Epithelial cell of proximal tubule (primary cell): Measurements from ENCODE around the gene TCF3. TPM values are rescaled to one million over a fixed set of nuclear protein-coding genes. Genes with fewer than 3 reads are reported as not detected.
A peak's percentile ranks its signal among the peaks of the same experiment; 100 is the strongest.
"Not testable (repeated sequence)": the region's sequence is repeated elsewhere in the genome, so short reads cannot be mapped to it uniquely, and the experiment has no call there.

Source experiments
- DNase-seq: peaks from one replicate; pipeline ENCODE4 v3.0.0-alpha.2; 2011; ENCODE audit warnings: low read depth
- H3K4me3 ChIP-seq: 2 replicates; pipeline ENCODE4 v1.5.1; 2011; ENCODE audit warnings: low read depth, mild to moderate bottlenecking, low read length
- total RNA-seq: library from RNA; depleted of rRNA; stranded (reverse); fragments of >200 nt; gene quantifications from 2 replicates; pipeline ENCODE4 v1.2.3, GENCODE V29; 2015
- TF ChIP-seq, protein P1 (sequence below): conservative IDR thresholded peaks from 2 replicates; pipeline ENCODE4 v1.5.1; 2012; ENCODE audit warnings: low read depth, mild to moderate bottlenecking, low read length

Gene TCF3
- total RNA-seq = 180 and 197 TPM in 2 replicates

DNA sequence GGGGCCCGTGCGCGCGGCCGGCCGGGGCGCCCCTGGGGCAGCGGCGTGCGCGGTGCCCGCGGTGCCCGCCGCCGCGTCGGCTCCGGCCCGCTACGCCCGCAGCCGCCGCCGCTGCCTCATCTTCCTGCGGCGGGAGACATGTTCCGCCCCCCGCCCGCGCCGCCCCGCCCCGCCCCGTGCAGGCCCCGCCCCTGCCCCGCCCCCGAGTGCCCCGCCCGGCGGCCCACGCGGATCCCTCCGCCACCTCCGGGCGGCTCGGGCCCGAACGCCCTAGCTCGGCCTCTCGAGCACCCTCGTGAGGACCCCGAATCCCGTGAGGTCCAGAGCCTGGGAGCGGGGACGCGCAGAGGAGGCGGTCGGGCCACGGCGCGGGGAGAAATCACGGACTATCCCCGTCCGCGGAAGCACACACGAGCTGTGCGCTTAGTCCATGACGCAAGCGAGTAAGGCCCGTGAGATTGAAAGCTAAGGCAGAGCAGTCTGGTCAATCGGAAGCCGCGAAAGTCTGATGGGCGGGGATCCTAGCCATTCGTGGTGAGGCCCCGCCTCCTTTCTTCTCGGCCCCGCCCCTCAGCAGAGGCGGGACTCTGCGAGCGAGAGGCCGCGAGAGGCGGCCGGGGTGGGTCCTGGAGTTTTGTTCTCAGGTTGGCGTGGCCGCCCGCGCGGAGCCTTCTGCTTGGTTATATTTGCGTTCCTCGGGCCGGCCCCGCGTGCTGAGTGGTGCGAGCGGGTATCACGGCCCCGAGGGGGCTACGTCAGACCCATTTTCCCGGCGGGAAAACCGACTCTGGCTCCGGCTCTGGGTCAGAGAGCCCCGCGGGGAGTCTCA is at the start of gene TCF3:
Gene TCF3, minus strand, starts transcription at position 145 of the 829 bp plus-strand sequence. CDS start 2,367 bp downstream, outside the sequence.
- TF ChIP-seq, protein P1, sequence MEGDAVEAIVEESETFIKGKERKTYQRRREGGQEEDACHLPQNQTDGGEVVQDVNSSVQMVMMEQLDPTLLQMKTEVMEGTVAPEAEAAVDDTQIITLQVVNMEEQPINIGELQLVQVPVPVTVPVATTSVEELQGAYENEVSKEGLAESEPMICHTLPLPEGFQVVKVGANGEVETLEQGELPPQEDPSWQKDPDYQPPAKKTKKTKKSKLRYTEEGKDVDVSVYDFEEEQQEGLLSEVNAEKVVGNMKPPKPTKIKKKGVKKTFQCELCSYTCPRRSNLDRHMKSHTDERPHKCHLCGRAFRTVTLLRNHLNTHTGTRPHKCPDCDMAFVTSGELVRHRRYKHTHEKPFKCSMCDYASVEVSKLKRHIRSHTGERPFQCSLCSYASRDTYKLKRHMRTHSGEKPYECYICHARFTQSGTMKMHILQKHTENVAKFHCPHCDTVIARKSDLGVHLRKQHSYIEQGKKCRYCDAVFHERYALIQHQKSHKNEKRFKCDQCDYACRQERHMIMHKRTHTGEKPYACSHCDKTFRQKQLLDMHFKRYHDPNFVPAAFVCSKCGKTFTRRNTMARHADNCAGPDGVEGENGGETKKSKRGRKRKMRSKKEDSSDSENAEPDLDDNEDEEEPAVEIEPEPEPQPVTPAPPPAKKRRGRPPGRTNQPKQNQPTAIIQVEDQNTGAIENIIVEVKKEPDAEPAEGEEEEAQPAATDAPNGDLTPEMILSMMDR = no peak
- H3K4me3 ChIP-seq = peak within 1 kb of the TSS; percentile 78
- DNase-seq = peak; percentile 92

DNA sequence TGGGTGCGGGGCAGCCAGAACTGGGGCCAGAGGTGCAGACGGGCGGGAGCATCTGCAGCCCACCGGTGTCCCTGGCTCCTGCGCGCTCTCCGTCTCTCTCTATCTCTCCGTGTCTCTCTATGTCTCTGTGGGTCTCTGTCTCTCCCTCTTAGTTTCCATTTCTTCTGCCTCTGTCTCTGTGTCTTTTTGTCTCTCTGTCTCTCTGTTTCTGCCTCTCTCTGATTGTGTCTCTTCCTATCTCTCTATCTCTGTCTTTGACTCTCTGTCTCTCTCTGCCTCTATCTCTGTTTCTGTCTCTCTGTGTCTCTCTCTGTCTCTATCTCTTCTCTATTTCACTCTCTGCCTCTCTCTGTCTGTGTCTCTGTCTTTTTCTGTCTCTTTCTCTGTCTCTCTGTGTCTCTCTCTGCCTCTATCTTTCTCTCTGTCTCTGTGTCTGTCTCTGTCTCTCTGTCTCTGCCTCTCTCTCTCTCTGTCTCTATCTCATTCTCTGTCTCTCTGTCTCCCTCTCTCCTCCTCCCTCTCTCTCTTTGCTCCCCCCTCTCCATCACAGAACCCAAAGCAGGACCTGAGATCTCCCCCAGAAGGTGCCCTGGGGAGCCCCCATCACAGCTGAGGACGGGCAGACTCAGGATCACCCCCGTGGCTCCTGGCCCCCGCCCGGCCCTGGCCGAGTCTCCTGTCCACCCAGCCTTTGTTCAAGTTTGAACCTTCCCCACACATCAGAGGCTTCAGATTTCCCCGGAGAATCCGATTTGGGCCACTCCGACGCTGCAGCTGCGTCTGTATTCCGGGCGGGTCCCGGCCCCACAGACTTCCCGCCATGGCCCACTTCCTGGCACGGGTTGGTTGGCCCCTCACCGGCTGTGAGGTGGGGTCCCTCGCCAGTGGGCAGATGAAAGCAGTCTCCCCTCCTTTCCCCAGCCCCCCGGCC is 48.6 kb upstream of the TCF3 start:
- DNase-seq = no peak
- no peak overlapping the region for H3K4me3 ChIP-seq
- TF ChIP-seq, protein P1 = no peak

- TF ChIP-seq, protein P1 = no peak
- no peak for DNase-seq
- no peak overlapping the region for H3K4me3 ChIP-seq
Measured at GRCh38 chr19:1699998-1700732, 47.8 kb upstream of the TCF3 start.

GRCh38 chr19:1699386-1699785 is 47.0 kb upstream of the TCF3 start:
- DNase-seq = no peak
- H3K4me3 ChIP-seq = no peak overlapping the region
- TF ChIP-seq, protein P1 = no peak

DNA sequence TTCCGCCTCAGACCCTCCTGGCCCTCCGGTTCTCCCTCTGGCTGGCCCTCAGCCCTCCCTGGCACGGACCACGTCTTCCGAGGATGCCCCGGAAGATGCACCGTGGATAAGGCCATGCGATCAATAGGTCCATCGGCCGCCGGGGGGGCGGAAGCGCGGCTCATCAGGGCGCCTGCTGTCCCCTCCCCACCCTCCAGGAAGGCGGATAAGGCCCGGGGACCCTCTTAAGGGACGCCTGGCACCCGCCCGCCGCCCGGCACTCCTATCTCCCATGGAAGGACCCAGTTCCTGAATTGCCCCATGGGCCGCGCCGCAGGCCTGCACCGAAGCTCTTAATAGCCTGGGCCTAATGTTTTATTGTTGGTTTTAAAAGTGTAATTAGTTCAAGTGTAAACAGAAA is 46.2 kb upstream of the TCF3 start:
- TF ChIP-seq, protein P1 = no peak
- H3K4me3 ChIP-seq = no peak overlapping the region
- DNase-seq = no peak

DNA sequence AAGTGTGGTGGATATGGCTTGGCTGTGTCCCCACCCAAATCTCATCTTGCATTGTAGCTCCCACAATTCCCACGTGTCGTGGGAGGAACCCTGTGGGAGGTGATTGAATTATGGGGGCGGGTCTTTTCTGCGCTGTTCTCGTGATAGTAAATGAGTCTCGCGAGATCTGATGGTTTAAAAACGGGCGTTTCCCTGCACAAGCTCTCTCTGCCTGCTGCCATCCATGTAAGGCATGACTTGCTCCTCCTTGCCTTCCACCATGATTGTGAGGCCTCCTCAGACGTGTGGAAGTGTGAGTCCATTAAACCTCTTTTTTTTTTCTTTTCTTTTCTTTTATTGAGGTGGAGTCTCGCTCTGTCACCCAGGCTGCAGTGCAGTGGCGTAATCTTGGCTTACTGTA is 43.1 kb upstream of the TCF3 start:
- DNase-seq, H3K4me3 ChIP-seq: not testable (repeated sequence)
